Measurements from ENCODE around the gene STK32C.

GRCh38 chr10:132197271-132198067 lies 110.3 kb downstream of the STK32C start:
- TF ChIP-seq CTCF (IDR thresholded peaks at IDR 0.05): no peak
- TF ChIP-seq SREBF2 (IDR thresholded peaks at IDR 0.05): no peak
- TF ChIP-seq HOXA7 (CRISPR knock-in tag; IDR thresholded peaks at IDR 0.05): no peak
- no peak for TF ChIP-seq ZFP36 (IDR thresholded peaks at IDR 0.05; ENCODE audit: borderline replicate concordance, partially characterized antibody)
- no peak for TF ChIP-seq KDM5A (IDR thresholded peaks at IDR 0.05)
- no peak for TF ChIP-seq EP300 (IDR thresholded peaks at IDR 0.05)
- TF ChIP-seq MAZ (IDR thresholded peaks at IDR 0.05; ENCODE audit: borderline replicate concordance, low read depth, low read length): no peak
- no peak for TF ChIP-seq POLR2A (IDR thresholded peaks at IDR 0.05; ENCODE audit: low read length)
- no peak for TF ChIP-seq MYC (IDR thresholded peaks at IDR 0.05; ENCODE audit: borderline replicate concordance, low read length)
- TF ChIP-seq CEBPB (IDR thresholded peaks at IDR 0.05): no peak
- no peak for TF ChIP-seq CBX8 (IDR thresholded peaks at IDR 0.05)
- TF ChIP-seq RAD21 (conservative IDR thresholded peaks at IDR 0.05 in 1 of 2, IDR thresholded peaks at IDR 0.05 in 1 of 2): no peak
- TF ChIP-seq, protein P1, sequence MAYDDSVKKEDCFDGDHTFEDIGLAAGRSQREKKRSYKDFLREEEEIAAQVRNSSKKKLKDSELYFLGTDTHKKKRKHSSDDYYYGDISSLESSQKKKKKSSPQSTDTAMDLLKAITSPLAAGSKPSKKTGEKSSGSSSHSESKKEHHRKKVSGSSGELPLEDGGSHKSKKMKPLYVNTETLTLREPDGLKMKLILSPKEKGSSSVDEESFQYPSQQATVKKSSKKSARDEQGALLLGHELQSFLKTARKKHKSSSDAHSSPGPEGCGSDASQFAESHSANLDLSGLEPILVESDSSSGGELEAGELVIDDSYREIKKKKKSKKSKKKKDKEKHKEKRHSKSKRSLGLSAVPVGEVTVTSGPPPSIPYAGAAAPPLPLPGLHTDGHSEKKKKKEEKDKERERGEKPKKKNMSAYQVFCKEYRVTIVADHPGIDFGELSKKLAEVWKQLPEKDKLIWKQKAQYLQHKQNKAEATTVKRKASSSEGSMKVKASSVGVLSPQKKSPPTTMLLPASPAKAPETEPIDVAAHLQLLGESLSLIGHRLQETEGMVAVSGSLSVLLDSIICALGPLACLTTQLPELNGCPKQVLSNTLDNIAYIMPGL (CRISPR knock-in tag; IDR thresholded peaks at IDR 0.05; ENCODE audit: borderline replicate concordance): no peak

All from A549 (cell line).